ENCODE measurements around the gene GARIN5A. TPM values are rescaled to one million over a fixed set of nuclear protein-coding genes. Genes with fewer than 3 reads are reported as not detected.

The GARIN5A gene
- total and polyA plus RNA-seq, 9 of the 15 experiments (the other 6 are each of a cell fraction or from before 2014, with no cell fraction given) = 0.10 to 0.82 (median 0.23) TPM; not detected in 2

DNA sequence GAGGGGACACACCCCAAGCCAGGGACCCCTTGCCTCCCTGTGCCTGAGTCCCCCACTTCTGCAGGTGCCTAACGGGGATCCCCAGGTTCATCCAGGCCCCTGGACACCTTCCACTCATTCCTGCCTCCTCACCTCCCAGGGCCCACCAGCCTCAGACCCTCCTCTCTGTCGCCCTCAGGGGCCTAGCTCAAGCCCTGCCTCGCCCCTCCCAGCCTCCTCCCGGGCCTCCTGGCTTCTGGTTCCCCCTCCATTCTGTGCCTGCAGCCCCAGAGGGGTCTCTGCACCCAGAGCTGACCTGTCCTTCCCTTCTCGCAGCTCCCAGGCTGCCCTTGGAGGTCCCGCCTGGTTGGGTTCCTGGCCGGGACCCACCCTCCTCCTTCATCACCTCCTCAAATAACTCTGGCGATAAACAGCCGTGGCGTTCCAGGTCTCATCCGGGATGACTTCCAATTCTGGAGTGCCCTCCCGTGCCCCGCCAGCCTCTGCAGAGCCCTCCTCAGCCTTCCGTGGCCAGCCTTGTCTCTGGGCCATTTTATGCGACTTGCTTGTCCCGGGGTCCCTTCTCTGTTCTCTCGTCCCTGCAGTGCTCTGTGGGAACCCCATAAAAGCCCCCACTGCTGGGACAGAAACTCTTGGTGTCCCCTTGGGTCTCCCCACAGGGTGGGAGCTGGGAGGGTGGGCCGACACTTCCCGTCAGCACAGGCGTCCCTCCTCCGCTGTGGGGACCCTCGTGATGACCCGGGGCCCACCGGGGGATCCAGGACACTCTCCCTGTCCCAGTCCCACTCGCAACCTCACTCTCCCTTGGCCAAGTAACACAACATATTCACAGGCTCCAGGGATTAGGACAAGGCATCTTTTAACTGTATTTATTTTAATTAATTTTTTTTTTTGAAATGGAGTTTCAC, 25.2 kb upstream of the GARIN5A start (continued):
- TF ChIP-seq LARP7 (IDR thresholded peaks at IDR 0.05) = no peak
- TF ChIP-seq, protein P1, sequence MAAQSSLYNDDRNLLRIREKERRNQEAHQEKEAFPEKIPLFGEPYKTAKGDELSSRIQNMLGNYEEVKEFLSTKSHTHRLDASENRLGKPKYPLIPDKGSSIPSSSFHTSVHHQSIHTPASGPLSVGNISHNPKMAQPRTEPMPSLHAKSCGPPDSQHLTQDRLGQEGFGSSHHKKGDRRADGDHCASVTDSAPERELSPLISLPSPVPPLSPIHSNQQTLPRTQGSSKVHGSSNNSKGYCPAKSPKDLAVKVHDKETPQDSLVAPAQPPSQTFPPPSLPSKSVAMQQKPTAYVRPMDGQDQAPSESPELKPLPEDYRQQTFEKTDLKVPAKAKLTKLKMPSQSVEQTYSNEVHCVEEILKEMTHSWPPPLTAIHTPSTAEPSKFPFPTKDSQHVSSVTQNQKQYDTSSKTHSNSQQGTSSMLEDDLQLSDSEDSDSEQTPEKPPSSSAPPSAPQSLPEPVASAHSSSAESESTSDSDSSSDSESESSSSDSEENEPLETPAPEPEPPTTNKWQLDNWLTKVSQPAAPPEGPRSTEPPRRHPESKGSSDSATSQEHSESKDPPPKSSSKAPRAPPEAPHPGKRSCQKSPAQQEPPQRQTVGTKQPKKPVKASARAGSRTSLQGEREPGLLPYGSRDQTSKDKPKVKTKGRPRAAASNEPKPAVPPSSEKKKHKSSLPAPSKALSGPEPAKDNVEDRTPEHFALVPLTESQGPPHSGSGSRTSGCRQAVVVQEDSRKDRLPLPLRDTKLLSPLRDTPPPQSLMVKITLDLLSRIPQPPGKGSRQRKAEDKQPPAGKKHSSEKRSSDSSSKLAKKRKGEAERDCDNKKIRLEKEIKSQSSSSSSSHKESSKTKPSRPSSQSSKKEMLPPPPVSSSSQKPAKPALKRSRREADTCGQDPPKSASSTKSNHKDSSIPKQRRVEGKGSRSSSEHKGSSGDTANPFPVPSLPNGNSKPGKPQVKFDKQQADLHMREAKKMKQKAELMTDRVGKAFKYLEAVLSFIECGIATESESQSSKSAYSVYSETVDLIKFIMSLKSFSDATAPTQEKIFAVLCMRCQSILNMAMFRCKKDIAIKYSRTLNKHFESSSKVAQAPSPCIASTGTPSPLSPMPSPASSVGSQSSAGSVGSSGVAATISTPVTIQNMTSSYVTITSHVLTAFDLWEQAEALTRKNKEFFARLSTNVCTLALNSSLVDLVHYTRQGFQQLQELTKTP (IDR thresholded peaks at IDR 0.05; ENCODE audit: low read depth in 1 of 2, partially characterized antibody in 2 of 2) = no peak
- TF ChIP-seq ZNF444 (CRISPR knock-in tag; IDR thresholded peaks at IDR 0.05) = no peak
- TF ChIP-seq, protein P2, sequence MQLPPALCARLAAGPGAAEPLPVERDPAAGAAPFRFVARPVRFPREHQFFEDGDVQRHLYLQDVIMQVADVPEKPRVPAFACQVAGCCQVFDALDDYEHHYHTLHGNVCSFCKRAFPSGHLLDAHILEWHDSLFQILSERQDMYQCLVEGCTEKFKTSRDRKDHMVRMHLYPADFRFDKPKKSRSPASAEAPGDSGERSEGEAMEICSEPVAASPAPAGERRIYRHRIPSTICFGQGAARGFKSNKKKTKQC (CRISPR knock-in tag; IDR thresholded peaks at IDR 0.05) = no peak
- TF ChIP-seq, protein P3, sequence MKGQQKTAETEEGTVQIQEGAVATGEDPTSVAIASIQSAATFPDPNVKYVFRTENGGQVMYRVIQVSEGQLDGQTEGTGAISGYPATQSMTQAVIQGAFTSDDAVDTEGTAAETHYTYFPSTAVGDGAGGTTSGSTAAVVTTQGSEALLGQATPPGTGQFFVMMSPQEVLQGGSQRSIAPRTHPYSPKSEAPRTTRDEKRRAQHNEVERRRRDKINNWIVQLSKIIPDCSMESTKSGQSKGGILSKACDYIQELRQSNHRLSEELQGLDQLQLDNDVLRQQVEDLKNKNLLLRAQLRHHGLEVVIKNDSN (CRISPR knock-in tag; IDR thresholded peaks at IDR 0.05) = no peak
- TF ChIP-seq BACH1 (tag; IDR thresholded peaks at IDR 0.05) = no peak
- TF ChIP-seq, protein P4, sequence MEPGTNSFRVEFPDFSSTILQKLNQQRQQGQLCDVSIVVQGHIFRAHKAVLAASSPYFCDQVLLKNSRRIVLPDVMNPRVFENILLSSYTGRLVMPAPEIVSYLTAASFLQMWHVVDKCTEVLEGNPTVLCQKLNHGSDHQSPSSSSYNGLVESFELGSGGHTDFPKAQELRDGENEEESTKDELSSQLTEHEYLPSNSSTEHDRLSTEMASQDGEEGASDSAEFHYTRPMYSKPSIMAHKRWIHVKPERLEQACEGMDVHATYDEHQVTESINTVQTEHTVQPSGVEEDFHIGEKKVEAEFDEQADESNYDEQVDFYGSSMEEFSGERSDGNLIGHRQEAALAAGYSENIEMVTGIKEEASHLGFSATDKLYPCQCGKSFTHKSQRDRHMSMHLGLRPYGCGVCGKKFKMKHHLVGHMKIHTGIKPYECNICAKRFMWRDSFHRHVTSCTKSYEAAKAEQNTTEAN (CRISPR knock-in tag; IDR thresholded peaks at IDR 0.05) = no peak
